Upper lobe of right lung (tissue), 1 donor: ENCODE results near the gene ESR2. TPM values are rescaled to one million over a fixed set of nuclear protein-coding genes. Genes with fewer than 3 reads are reported as not detected.

ENCODE experiments used
- ATAC-seq: fragments of 200-7000 bp; cut with Tn5 transposase; one replicate; pipeline ENCODE4 v1.9.1; 2020; ENCODE audit warnings: mild to moderate bottlenecking, moderate library complexity
- DNase-seq: peaks from one replicate; pipeline ENCODE4 v3.0.0-alpha.2; 2020
- H3K27ac ChIP-seq: fragments of 200-600 bp; one replicate; pipeline ENCODE4 v1.8.0; 2022
- H3K27me3 ChIP-seq: fragments of 200-600 bp; one replicate; pipeline ENCODE4 v1.8.0; 2022; ENCODE audit warnings: mild to moderate bottlenecking
- H3K36me3 ChIP-seq: fragments of 200-600 bp; one replicate; pipeline ENCODE4 v1.8.0; 2022
- H3K4me1 ChIP-seq: fragments of 200-600 bp; one replicate; pipeline ENCODE4 v1.8.0; 2022
- H3K4me3 ChIP-seq: fragments of 200-600 bp; one replicate; pipeline ENCODE4 v1.8.0; 2022; ENCODE audit warnings: mild to moderate bottlenecking
- H3K9me3 ChIP-seq: fragments of 200-600 bp; one replicate; pipeline ENCODE4 v1.8.0; 2022
- intact Hi-C: fragments of 100-400 bp; cut with DNase I; formaldehyde crosslinking; loops from one replicate; pipeline ENCODE4 v1.11.0; 2022
- total RNA-seq: library from RNA; stranded (reverse); fragmentation: NEBNext Ultra II Directional; extraction: Animal tissue kit (Norgen Biotek cat#: 25700); gene quantifications from one replicate; pipeline ENCODE4 v1.2.1, GENCODE V29; 2021
- TF ChIP-seq, protein P1 (sequence below): fragments of 200-600 bp; IDR thresholded peaks from one replicate; pipeline ENCODE4 v1.8.0; 2022; ENCODE audit warnings: antibody characterized with exemption
- donor health status: DM: no; HTN: yes; CAD: no; lungs with severe emphysema.

Gene ESR2
- total RNA-seq, 1 donor from 2014 or later: 1.3 TPM

- no peak for ATAC-seq
- H3K9me3 ChIP-seq: no peaks in the 10 kb centered on the region
- TF ChIP-seq, protein P1, sequence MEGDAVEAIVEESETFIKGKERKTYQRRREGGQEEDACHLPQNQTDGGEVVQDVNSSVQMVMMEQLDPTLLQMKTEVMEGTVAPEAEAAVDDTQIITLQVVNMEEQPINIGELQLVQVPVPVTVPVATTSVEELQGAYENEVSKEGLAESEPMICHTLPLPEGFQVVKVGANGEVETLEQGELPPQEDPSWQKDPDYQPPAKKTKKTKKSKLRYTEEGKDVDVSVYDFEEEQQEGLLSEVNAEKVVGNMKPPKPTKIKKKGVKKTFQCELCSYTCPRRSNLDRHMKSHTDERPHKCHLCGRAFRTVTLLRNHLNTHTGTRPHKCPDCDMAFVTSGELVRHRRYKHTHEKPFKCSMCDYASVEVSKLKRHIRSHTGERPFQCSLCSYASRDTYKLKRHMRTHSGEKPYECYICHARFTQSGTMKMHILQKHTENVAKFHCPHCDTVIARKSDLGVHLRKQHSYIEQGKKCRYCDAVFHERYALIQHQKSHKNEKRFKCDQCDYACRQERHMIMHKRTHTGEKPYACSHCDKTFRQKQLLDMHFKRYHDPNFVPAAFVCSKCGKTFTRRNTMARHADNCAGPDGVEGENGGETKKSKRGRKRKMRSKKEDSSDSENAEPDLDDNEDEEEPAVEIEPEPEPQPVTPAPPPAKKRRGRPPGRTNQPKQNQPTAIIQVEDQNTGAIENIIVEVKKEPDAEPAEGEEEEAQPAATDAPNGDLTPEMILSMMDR: no peak
Measured at GRCh38 chr14:64246688-64247087, 47.5 kb downstream of the ESR2 start.

DNA sequence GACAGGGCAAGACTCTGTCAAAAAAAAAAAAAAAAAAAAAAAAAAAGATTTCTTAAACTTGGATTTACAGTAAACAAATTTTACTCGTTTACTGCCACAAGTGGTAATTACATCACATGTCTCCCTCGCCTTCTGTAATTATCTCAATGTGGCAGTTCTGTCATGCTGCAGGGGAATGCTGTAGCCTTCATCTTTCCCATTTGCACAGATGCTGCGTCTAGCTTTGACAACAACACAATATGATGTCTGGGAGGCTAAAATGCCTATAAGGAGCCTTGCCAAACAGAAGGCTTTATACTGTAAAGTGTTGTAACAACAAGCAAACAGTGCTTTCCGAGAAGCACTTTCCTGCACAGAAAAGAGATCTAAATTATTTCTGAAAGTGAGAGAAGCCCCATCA is 48.7 kb downstream of the ESR2 start:
- Histone ChIP-seq H3K9me3 (no peaks in the 10 kb centered on the region), H3K27me3 (no peaks in the 10 kb centered on the region), H3K36me3 (no peaks in the 10 kb centered on the region), H3K27ac (no peak overlapping the region), H3K4me3 (no peak overlapping the region), H3K4me1 (no peaks in the 10 kb centered on the region)
- DNase-seq (no peak), ATAC-seq (no peak)
- intact Hi-C loops: no loop called here
- TF ChIP-seq, protein P1: no peak

More at GRCh38 chr14:64246688-64247087, 47.5 kb downstream of the ESR2 start:
- Histone ChIP-seq H3K4me3 (no peak overlapping the region), H3K27ac (no peak overlapping the region), H3K36me3 (no peaks in the 10 kb centered on the region), H3K4me1 (no peaks in the 10 kb centered on the region), H3K27me3 (no peaks in the 10 kb centered on the region)
- no peak for DNase-seq
- intact Hi-C loops: no loop called here

GRCh38 chr14:64244279-64244678 is 49.9 kb downstream of the ESR2 start:
- TF ChIP-seq, protein P1: no peak
- no peak for DNase-seq

DNA sequence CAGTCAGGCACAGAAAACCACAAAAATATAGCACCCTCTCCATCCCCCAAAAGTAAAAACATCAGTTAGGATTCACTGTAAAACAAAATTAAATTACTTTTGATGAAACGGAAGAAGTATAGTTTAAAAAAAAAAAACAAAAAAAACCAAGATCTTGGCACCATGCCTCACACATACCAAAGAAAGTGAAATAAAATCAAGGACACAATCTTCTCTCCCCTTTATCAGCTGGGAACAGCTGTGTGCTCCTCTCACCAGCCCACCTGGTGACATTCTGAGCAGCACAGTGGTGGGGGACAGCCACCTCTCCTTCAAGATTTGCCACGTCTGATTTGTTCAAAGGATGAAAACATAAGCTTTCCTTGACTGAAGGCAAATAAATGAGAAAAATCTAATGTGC is 55.5 kb downstream of the ESR2 start:
- H3K27ac ChIP-seq: no peak overlapping the region
- H3K27me3 ChIP-seq: no peaks in the 10 kb centered on the region
- no peak overlapping the region for H3K4me3 ChIP-seq
- TF ChIP-seq, protein P1: no peak
- intact Hi-C loops: no loop called here
- ATAC-seq (no peak), DNase-seq (no peak)
- no peaks in the 10 kb centered on the region for H3K4me1 ChIP-seq
- H3K36me3 ChIP-seq: no peaks in the 10 kb centered on the region
- H3K9me3 ChIP-seq: no peaks in the 10 kb centered on the region

More at GRCh38 chr14:64244279-64244678, 49.9 kb downstream of the ESR2 start:
- no peak overlapping the region for H3K27ac ChIP-seq
- no peak overlapping the region for H3K4me3 ChIP-seq
- intact Hi-C loops: no loop called here
- H3K4me1 ChIP-seq: no peaks in the 10 kb centered on the region
- no peaks in the 10 kb centered on the region for H3K36me3 ChIP-seq
- no peaks in the 10 kb centered on the region for H3K27me3 ChIP-seq
- ATAC-seq: no peak
- H3K9me3 ChIP-seq: no peaks in the 10 kb centered on the region

DNA sequence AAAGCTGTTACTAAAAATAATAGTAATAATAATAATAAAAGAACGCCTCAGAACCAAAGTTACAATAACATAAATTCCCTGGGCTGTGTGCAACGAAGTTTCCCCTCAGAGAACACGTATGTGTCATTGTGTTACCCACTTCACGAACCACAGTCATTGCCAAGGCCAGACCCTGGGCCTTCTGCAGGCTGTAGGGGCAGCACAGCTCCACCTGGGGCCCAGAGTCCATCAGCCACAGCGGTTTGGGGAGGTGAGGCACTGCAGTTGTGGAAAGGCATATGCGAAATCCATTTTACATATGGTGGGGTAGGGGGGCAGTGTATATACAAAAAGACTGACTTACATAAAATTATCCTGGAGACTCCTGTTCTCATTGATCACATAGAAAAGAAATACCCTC is 56.1 kb downstream of the ESR2 start:
- no peaks in the 10 kb centered on the region for H3K4me1 ChIP-seq
- no peak for ATAC-seq
- DNase-seq: no peak

More for the DNA sequence above, 56.1 kb downstream of the ESR2 start:
- Histone ChIP-seq H3K27me3 (no peaks in the 10 kb centered on the region), H3K9me3 (no peaks in the 10 kb centered on the region), H3K4me3 (no peak overlapping the region), H3K36me3 (no peaks in the 10 kb centered on the region), H3K27ac (no peak overlapping the region)
- TF ChIP-seq, protein P1: no peak
- intact Hi-C loops: no loop called here
